NCI-H128 (cell line): ENCODE data around the gene MCAT.
"Not testable (repeated sequence)": the region's sequence is repeated elsewhere in the genome, so short reads cannot be mapped to it uniquely, and the experiment has no call there.

Experiments
- DNase-seq: peaks from one replicate; lab custom pipeline; 2025; ENCODE audit not compliant: unreplicated experiment; lab: John Stamatoyannopoulos, UW

Gene MCAT

DNA sequence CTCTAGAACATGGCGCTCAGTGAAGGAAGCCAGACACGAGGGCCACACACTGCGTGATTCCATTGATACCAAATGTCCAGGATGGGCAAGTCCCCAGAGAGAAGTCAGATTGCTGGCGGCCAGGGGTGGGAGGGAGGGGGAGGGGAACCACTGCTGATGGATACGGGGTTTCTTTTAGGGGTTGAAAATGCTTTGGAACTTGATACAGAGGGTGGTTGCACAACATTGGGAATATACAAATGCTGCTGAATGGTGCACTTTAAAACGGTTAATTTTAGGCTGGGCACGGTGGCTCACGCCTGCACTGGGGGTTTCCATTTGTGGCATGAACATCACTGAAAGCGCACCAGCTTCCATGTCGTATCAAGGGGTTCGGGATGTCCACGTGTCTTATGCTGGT is 13.2 kb upstream of the MCAT start:
- no peak for DNase-seq

DNA sequence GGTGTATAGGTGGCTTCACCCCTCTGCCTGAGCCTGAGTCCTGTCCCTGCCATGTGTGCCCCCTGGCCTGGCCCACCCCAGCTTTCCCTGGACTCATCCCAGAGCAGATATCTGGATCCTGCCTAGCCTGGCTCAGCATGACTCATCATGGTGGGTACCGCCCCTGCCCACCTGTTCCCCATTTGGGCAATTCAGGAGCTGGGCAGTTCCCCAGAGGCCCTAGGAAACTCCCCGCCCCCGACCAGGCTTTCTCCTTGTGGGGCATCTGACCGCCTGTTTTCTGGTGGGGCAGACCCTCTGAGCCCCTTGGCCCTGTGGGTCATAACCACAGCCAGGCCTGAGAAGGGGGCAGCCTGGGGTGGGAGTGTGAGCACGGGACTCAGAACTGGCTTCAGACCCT is 12.6 kb upstream of the MCAT start:
- no peak for DNase-seq

DNA sequence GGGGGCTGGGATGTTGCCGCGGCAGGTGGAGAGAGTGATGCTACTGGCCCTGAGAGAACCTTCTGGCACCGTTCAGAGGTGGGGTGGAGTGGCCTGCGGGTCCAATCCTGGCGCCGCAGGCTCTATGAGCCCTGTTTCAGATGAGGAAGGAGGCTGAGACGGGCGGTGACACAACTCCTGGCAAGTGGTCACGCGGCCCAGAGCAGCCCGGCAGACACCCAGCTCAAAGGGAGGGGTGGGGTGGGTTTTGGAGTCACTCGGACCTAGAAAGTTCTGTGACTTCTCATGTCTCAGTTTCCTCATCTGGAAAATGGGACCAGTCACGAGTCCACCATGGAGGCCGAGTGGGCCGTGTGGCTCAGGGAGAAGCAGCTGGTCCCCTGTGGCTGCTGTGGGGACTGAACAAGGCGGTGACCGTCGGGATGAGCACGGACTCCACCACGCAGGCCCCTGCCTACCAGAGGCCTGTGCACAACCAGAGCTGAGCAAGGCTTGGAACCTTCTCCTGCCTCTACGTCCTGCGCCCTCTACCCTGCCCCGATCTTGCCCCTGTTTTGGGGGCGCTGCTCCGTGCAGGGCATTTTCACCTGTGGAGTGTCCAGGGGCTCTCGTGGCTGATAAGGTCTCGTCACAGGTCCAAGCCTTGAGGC is 11.8 kb upstream of the MCAT start:
- DNase-seq = no peak

- no peak for DNase-seq
These were observed 10.7 kb upstream of the MCAT start for GRCh38 chr22:43153899-43154298.

DNA sequence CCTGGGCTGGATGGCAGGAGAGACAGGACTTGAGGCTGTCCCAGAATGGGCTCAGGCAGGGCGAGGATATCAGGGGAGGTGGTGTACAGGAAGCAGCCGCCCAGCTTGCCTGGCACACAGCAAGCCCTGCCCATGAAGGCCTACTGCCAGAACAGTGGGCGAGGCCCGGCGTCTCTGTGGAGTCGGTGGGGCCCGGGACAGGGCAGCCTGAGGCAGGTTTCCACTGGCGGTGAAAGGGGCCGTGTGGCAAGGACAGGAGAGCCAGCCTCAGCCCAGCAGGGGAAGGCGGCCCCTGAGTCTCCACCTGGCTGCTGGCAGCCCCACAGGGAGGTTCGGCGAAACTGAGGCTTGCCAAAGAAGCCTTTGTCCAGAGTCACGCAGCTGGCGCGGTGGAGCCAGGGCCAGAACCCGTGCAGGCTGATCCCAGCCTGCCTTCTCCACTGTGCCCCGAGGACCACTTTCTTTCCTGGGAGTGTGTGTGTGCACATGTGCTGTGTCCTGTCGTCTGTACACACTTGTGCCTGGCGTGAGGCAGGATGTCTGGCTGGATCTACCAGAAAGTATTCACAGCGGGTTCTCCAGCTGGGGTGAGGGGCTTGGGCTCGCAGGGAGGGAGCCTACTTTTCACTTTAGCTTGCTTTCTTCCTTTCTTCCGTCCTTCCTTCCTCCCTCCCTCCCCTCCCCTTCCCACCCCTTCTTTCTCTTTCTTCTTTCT is 9.3 kb upstream of the MCAT start:
- no peak for DNase-seq

GRCh38 chr22:43152003-43152356 is 8.8 kb upstream of the MCAT start:
- DNase-seq = no peak

DNA sequence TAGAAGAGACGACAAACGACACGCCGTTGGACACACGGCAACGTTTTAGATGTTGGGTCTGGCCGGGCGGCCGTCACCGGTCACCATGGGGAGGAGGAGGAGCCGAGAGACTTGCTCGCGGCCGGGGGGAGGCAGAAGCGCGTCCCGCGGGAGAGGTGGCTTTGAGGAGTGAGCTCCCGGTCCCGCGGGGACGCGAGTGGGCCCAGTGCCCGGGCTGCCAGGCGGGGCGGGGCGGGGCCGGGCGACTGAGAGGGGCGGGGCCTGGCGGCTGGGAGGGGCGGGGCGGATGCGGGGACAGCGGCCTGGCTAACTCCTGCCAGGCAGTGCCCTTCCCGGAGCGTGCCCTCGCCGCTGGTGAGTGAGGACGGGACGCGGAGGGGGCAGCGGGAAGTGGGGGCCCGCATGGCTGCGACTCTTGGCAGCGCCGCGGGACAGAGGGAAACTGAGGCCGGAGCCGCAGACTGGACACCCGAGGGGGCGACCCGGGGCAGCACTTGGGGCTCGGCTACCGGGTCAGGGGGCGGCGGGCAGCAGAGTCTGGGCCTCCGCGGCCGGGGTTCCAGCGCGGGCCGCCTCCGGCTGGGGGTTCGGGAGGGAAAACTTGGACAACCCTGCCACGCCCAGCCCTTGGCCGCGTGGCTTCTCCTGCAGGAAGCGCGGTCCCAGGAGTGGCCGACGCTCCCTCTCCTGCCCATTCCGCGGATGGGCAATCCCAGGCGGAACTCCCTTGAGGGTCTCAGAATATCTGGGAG is 8.2 kb upstream of the MCAT start, which contains the start of gene TSPO:
TSPO (plus strand) TSS at position 309 of the 752 bp plus-strand sequence. CDS start 7,680 bp downstream, outside the sequence.
- no peak for DNase-seq

DNA sequence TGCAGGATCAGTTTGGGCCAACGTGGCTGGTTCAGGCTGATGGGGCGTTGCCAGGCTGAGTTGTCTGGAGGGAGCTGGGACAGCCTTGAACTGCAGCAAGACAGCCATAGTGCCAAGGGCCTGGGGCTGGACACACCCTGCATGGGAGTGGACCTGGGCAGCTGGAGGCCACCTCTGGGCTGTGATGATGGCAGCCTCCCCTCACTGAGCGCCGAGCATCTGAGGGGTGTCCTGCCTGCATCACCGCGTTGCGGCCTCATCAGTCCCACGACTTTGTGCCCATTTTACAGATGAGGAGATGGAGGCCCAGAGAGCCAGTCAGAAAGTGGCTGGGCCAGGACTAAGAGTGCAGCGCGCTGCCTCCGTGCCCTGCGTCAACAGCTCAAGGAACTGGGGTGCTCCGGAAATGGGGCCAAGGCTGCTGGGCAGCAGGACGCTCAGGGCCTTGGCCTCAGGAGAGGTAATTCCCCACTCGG is 7.6 kb upstream of the MCAT start:
- DNase-seq = no peak

- DNase-seq = no peak
These were observed 5.4 kb upstream of the MCAT start for GRCh38 chr22:43148581-43148980.

- no peak for DNase-seq
These were observed 4.6 kb upstream of the MCAT start for GRCh38 chr22:43147821-43148220.

DNA sequence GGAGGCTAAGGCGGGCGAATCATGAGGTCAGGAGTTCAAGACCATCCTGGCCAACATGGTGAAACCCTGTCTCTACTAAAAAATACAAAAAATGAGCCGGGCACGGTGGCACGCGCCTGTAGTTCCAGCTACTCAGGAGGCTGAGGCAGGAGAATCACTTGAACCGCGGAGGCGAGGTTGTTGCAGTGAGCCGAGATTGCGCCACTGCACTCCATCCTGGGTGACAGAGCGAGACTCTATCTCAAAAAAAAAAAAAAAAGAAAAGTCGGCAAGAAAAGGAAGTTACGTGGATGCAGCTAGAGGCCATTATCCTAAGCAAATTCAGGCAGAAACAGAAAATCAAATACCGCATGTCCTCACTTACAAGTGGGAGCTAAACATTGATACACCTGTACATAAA is 3.1 kb upstream of the MCAT start:
- DNase-seq = not testable (repeated sequence)

DNA sequence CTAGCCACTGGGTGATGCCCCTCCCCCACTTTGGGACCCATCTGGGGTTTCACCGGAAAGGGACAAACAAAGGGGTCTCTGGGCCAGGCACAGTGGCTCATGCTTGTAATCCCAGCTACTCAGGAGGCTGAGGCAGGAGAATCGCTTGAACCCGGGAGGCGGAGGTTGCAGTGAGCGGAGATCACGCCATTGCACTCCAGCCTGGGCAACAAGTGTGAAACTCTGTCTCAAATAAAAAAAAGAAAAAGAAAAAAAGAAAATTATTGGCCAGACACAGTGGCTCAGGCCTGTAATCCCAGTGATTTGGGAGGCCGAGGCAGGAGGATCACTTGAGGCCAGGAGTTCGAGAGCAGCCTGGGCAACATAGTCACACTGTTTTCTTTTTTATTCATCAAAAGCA is 2.2 kb upstream of the MCAT start:
- not testable (repeated sequence) for DNase-seq

- DNase-seq = no peak
These were observed 1.8 kb upstream of the MCAT start for GRCh38 chr22:43144949-43145348.

DNA sequence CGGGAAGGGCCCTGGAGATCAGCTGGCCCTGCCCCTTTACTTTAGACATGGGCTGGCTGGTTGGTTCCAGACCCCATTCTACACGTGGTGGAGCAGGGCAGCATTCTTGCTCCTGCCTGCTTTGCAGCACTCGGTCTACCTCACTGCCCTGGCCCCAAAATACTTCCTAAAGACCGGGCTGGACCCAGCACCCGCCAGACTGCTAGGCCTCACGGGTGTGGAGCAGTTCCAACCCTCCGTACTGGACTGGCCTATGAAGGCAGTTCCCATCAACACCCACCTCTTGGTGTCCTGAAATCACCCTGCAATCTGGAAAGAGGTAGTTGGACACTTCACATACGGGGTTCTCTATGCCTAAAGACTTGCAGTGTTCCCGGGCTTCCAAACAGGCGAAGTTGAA is 6.4 kb downstream of the MCAT start:
- no peak for DNase-seq

DNA sequence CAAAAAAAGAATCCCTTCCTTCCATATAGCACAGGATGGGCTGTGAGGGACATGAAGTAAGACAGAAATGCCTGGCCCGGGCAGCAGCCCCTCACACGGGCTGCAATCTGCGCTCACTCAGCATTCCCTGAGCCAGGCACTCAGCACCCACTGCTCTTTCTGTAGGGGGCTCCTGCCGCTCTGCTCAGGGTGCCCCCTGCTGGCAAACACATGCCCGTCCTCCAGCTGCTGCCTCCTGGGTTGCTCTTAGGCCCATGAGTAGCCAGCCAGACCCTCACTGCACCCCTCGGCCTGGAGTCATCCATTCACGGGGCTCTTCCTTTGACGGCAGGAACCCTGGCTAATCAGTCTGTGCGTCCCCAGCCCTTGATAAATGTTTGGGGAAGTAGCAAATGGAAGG is 6.9 kb downstream of the MCAT start:
- DNase-seq = no peak

- DNase-seq = no peak
These were observed 7.6 kb downstream of the MCAT start for GRCh38 chr22:43135565-43135964.

GRCh38 chr22:43134553-43134952 is 8.6 kb downstream of the MCAT start:
- no peak for DNase-seq

DNA sequence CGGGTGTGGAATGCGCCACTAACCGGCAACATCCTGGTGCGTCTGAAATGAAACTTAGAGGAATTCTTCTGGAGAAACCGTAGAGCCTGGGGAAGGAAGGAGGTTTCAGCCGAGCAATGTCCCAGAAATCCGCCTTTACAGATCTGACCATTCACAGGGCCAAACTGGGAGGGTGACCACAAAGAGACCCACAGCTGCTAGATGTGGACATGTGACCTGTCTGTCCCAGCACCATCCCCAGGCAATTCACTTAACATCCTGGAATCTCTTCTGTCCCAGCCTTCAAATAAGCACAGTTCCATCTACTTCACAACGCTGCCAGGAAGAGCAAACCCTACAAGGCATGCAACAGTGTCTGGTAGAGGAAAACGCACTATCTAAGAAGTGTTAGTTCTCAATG is 9.8 kb downstream of the MCAT start:
- DNase-seq = no peak

- DNase-seq = no peak
These were observed 11.3 kb downstream of the MCAT start for GRCh38 chr22:43131773-43132501.

DNA sequence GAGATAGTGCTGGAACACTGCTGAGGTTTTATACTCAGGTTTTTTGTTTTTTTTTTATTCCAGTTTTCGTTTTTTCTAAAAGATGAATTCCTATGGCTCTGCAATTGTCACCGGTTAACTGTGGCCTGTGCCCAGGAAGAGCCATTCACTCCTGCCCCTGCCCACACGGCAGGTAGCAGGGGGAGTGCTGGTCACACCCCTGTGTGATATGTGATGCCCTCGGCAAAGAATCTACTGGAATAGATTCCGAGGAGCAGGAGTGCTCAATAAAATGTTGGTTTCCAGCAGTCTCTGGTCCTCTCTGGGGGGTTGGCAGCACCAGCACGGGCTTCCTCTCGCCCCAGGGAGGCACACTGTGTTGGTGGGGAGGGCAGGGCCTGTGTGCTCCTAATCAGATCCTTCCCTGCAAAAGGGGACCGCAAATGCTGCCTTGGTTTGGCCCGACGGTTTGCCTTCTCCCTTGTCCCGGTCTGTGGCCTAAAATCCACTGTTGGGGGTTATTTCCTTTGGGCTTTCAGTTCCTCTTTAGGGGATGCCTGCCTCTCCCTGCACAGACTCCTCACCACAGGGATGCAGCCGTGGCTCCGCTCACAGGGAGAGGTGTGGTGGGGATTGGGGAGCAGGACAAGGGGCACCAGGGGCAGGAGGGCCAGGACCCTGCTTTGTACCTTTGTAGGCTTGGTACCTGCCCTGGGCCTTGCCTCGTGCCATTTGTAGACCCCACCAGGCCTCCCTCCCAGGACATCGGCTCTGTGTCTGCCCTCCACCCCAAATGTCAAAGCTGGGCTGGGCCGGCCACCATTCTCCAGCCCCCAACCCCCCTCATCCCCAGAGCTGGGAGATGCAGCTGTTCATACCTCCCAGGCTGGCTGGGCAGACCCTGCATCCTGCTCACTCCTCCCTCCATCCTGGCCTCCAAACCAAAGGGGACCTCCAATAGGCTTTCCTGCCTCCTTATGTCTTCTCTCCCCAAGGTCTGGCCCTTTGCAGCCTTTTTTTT is 13.5 kb downstream of the MCAT start:
- DNase-seq = no peak
